K562 (cell line): ENCODE measurements around the gene ELP5. TPM values are rescaled to one million over a fixed set of nuclear protein-coding genes. Genes with fewer than 3 reads are reported as not detected.

Source experiments
- CC2D1A ChIP-seq: fragments of 450-650 bp; IDR thresholded peaks from 2 replicates; pipeline ENCODE4 v1.6.1; 2017; ENCODE audit warnings: mild to moderate bottlenecking
- HLTF ChIP-seq: fragments of 450-650 bp; IDR thresholded peaks from 2 replicates; pipeline ENCODE4 v1.6.1; 2016
- MCM2 ChIP-seq: fragments of 450-650 bp; IDR thresholded peaks from 2 replicates; pipeline ENCODE4 v1.6.1; 2017; ENCODE audit warnings: low read depth, mild to moderate bottlenecking
- MGA ChIP-seq: fragments of 450-650 bp; IDR thresholded peaks from 2 replicates; pipeline ENCODE4 v1.6.1; 2016; ENCODE audit warnings: mild to moderate bottlenecking, moderate library complexity
- STAT6 ChIP-seq: sonication (generic); formaldehyde crosslinking; IDR thresholded peaks from 2 replicates; pipeline ENCODE4 v1.8.1; 2023; ENCODE audit warnings: mild to moderate bottlenecking, missing genetic modification reagents
- polyA plus RNA-seq, 8 experiments: library from polyadenylated mRNA; depleted of rRNA in 4 of 8; stranded (reverse) in 5 of 8; unstranded in 3 of 8; fragments of >200 nt; fragmentation: Nextera tagmentation in 2 of 8; fragmentation: Illumina TruSeq in 1 of 8; extraction: Ambion mirVana in 2 of 8; extraction: Trizol in 1 of 8; gene quantifications; 2 replicates each; pipeline versions ENCODE4 v1.2.1 to v1.2.3, GENCODE V29; 2011 to 2014; ENCODE audit warnings: inconsistent platforms in 1 of 8, missing spikeins in 1 of 8
- total RNA-seq, 7 experiments: library from RNA; depleted of rRNA in 6 of 7; stranded (reverse); fragments of >200 nt in 6 of 7; fragmentation: Illumina TruSeq in 2 of 7; extraction: Trizol in 2 of 7; gene quantifications; 2 replicates each; pipeline versions ENCODE4 v1.2.1 to v1.2.3, GENCODE V29; 2011 to 2021; ENCODE audit warnings: low replicate concordance in 1 of 7

The ELP5 gene
- total and polyA plus RNA-seq, 9 of the 15 experiments (the other 6 are each of a cell fraction or from before 2014, with no cell fraction given) = 25.7 to 77.9 (median 52.9) TPM

GRCh38 chr17:7239091-7240027 is 12.7 kb upstream of the ELP5 start, which contains the start of gene PHF23 (continued):
- TF ChIP-seq MGA = no peak
- 0 out of 2 replicates have a peak, but pooled peaks have one; percentile 22 for TF ChIP-seq HLTF
- TF ChIP-seq MCM2 = peak; percentile 93
- no peak for TF ChIP-seq CC2D1A
- TF ChIP-seq STAT6 = no peak
